ENCODE results near the gene FBRS.

FBRS gene

GRCh38 chr16:30652005-30652296 lies 6.3 kb upstream of the FBRS start:
- in situ Hi-C loops (cut with MboI; ENCODE audit: low pct_unique_long_range_greater_than_20kb, low sequenced_read_pairs, unreplicated experiment), result no loop called here
- no peak for TF ChIP-seq CTCF (IDR thresholded peaks at IDR 0.05; ENCODE audit: extremely low read depth, insufficient read depth, missing control alignments)

GRCh38 chr16:30652718-30653117 lies 5.5 kb upstream of the FBRS start:
- no peak for TF ChIP-seq CTCF (IDR thresholded peaks at IDR 0.05; ENCODE audit: extremely low read depth, insufficient read depth, missing control alignments)
- in situ Hi-C loops (cut with MboI; ENCODE audit: low pct_unique_long_range_greater_than_20kb, low sequenced_read_pairs, unreplicated experiment), result no loop called here
- DNase-seq (ENCODE audit: low spot score), result no peak

More at GRCh38 chr16:30652005-30652296, 6.3 kb upstream of the FBRS start:
- DNase-seq (ENCODE audit: low spot score), result no peak

- no peak for DNase-seq (ENCODE audit: low spot score)
- TF ChIP-seq CTCF (IDR thresholded peaks at IDR 0.05; ENCODE audit: extremely low read depth, insufficient read depth, missing control alignments), result no peak
- in situ Hi-C loops (cut with MboI; ENCODE audit: low pct_unique_long_range_greater_than_20kb, low sequenced_read_pairs, unreplicated experiment), result no loop called here
Observed at GRCh38 chr16:30654856-30655255, 3.4 kb upstream of the FBRS start.

GRCh38 chr16:30655815-30656347 lies 2.4 kb upstream of the FBRS start:
- DNase-seq (ENCODE audit: low spot score), result no peak
- in situ Hi-C loops (cut with MboI; ENCODE audit: low pct_unique_long_range_greater_than_20kb, low sequenced_read_pairs, unreplicated experiment), result no loop called here
- TF ChIP-seq CTCF (IDR thresholded peaks at IDR 0.05; ENCODE audit: extremely low read depth, insufficient read depth, missing control alignments), result no peak

- DNase-seq (ENCODE audit: low spot score), result no peak
- TF ChIP-seq CTCF (IDR thresholded peaks at IDR 0.05; ENCODE audit: extremely low read depth, insufficient read depth, missing control alignments), result no peak
- in situ Hi-C loops (cut with MboI; ENCODE audit: low pct_unique_long_range_greater_than_20kb, low sequenced_read_pairs, unreplicated experiment), result no loop called here
Observed at GRCh38 chr16:30656388-30656787, 1.8 kb upstream of the FBRS start.

GRCh38 chr16:30656974-30657865 lies 1.0 kb upstream of the FBRS start:
- no peak for TF ChIP-seq CTCF (IDR thresholded peaks at IDR 0.05; ENCODE audit: extremely low read depth, insufficient read depth, missing control alignments)
- in situ Hi-C loops (cut with MboI; ENCODE audit: low pct_unique_long_range_greater_than_20kb, low sequenced_read_pairs, unreplicated experiment), result no loop called here
- DNase-seq (ENCODE audit: low spot score), result peak; percentile 28

Measured in GM13977 (cell line).